NOMO-1 (cell line): ENCODE measurements around the gene UGT1A9.
"Not testable (repeated sequence)": the region's sequence is repeated elsewhere in the genome, so short reads cannot be mapped to it uniquely, and the experiment has no call there.

Experiments
- DNase-seq, 2 experiments: peaks; one replicate each; lab custom pipeline; 2025; ENCODE audit not compliant: unreplicated experiment in 2 of 2; lab: John Stamatoyannopoulos, UW

Gene UGT1A9

DNA sequence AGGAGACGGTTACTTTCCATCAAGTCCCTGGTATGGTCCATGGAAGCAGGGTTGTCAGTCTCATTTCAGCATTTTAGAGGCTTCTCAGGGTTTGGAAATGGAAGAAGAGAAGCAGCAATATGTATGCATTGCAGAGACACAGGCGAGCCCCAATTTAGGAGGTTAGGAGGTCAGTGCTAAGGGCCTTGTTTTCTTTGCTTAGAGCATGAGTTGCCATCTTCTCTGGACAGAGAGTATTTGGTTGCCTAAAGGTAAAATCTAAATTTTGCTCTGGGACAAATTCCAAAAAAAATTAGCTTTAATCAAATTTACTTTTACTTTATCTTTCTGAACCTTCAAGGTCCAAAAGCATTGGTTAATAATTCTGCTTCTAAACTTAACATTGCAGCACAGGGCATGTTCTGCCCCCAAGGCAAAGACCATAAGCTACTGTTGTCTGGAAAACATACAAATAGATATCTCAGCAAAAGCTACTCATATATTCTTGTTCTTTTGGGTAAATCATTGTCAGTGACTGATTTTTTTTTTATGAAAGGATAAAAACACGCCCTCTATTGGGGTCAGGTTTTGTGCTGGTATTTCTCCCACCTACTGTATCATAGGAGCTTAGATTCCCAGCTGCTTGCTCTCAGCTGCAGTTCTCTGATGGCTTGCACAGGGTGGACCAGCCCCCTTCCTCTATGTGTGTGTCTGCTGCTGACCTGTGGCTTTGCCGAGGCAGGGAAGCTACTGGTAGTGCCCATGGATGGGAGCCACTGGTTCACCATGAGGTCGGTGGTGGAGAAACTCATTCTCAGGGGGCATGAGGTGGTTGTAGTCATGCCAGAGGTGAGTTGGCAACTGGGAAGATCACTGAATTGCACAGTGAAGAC is at the start of gene UGT1A9:
Gene UGT1A9, plus strand, starts transcription at position 609 of the 872 bp plus-strand sequence. Its CDS starts 37 bp downstream, at position 646.
- DNase-seq, result no peak

DNA sequence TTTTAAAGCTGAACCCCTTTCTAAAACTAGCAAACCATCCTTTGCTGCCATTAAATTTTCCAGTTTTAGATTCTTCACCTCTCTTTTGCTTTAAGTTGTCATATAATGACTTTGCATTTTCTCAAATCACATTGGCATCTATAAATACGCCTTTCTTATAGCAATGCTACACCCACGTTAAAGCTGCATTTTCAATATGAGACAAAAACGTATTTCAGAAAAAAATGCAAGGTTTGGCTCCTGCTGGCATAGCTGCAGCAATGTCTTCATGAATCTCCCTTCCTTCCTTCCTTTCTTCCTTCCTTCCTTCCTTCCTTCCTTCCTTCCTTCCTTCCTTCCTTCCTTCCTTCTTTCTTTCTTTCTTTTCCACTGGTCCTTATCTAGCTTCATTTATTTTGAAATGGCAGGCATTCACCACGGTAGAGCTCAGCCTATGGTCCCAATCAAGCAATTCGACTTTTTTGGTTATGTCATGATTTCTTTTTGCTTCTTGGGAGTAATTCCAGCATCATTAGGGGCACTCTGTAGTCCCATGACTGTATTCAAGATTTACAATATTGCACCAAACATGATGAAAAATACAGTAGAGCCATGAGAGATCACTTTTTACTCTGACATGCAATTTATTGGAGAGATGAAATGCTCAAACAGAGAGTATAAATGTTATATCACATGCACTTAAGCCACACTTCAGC is 44.2 kb upstream of the UGT1A9 start:
- DNase-seq, result no peak

DNA sequence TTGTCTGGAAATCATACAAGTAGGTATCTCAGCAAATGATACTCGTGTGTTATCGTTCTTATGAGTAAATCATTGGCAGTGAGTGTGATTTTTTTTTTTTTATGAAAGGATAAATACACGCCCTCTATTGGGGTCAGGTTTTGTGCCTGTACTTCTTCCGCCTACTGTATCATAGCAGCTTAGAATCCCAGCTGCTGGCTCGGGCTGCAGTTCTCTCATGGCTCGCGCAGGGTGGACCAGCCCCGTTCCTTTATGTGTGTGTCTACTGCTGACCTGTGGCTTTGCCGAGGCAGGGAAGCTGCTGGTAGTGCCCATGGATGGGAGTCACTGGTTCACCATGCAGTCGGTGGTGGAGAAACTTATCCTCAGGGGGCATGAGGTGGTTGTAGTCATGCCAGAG is 35.4 kb upstream of the UGT1A9 start, which contains the start of gene UGT1A10:
Gene UGT1A10, plus strand, starts transcription at position 143 of the 400 bp plus-strand sequence. Its CDS starts 75 bp downstream, at position 218.
- DNase-seq, result not testable (repeated sequence)

DNA sequence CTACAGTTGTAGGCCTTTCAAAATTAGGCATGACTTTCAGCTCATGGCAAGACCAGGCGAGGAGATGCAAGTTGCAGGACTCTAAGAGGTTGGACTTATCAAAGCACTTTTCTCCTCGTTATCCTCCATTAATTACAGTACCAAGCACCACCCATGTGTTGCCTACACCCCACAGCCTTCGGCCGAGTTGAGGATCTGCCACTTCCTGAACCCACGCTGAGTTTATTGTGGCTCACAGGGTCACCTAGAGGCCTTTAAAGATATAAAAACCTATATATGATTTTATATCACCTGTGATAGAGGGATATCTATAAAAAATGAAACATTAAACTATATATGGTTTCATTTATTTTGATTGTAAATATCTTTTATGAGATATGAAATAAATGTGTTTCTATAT is 32.9 kb upstream of the UGT1A9 start:
- no peak for DNase-seq

DNA sequence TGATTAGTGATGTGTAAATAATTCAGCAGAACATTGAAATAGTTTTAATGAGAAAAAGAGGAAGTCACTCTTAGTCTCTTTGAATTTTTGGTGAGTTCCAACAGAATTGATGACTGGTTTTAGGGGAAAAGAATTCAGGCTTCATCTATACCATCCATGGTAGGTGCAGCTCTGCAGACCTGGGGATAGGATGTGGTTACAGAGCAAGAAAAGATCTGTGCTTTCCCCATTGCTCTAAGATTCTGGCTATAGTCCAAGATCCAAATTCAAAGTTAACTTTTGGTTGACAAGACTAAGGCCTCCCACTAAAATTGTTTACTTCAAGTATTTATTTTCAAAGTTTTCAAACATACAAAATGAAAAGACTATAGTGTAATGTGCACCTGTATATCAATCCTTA is 31.8 kb upstream of the UGT1A9 start:
- no peak for DNase-seq

DNA sequence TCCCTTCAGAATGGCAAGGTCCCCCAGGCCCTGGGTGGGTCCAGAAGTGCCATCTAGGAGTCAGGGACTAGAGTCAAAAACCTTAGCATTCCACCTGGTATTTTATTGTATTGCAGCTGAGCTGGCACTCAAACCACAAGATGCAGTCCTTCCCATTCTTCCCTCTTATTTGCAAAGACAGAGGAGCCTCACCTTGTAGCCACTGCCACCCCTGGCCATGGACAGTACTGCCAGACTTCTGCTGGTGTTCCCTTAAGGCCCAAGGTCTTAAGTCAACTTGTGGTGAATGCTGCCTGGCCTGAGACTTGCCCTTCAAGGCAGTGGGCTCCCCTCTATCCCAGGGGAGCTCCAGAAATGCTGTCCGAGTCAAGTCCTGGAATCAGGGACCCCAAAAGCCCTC is 28.6 kb upstream of the UGT1A9 start:
- DNase-seq, result no peak

DNA sequence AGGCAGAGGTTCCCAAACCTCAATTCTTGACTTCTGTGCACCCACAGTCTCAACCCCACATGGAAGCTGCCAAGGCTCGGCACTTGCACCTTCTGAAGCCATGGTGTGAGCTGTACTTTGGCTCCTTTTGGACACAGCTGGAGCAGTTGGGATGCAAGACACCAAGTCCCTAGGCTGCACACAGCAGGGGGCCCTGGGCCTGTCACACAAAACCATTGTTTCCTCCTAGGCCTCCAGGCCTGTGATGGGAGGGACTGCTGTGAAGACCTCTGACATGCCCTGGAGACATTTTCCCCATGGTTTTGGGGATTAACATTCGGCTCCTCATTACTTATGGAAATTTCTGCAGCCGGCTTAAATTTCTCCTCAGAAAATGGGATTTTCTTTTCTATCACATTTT is 25.7 kb upstream of the UGT1A9 start:
- DNase-seq, result not testable (repeated sequence)

DNA sequence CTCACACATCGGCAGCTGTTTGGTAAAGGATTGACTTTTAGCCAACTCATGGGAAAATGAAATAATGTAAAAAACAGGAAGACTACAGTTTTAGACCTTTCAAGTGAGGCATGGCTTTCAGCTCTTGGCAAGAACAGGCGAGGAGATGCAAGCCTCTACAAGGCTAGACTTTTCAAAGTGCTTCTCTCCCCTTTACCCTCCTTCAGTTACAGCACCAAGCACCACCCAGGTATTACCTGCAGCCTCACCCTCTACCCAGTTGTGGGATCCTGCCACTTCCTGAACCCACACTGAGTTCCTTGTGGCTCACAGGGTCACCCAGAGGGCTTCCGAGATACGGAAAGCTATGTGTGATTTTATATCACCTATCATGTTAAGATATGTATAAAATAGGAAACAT is 20.7 kb upstream of the UGT1A9 start:
- no peak for DNase-seq

DNA sequence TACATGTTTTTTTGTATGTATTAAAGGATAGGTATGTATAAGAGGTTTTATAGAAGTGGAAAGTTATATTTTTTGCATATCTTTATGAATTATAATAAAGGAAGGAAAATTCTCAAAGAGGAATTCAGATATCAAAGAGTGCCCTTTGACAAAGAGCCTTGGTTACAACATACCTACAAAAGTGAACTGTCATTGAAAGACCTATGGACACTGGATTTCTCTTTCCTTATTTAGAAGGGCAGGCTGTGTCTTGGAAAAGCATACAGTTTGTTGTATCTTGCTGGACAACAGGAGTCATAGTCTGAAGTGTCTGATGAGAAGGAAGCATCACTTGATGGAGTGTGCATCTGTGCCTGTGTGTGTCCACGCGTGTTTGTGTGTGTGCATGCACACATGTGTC is 20.3 kb upstream of the UGT1A9 start:
- DNase-seq, result no peak

DNA sequence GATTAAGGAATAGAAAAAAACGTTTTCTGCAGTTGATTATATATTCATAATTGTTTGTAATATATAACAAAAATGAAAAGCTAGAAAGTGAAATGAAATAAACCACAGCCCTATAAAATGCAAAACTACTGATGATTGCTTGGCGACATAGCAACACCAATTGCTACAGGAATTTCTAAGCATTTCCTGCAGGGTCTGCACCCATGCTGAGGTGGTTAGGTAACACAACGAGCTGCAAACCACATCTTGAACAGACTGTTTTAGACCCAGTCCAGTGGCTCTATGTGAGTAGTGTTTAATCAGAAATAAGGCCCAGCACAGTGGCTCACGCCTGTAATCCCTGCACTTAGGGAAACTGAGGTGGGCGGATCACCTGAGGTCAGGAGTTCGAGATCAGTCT is 17.2 kb upstream of the UGT1A9 start:
- DNase-seq, result no peak

DNA sequence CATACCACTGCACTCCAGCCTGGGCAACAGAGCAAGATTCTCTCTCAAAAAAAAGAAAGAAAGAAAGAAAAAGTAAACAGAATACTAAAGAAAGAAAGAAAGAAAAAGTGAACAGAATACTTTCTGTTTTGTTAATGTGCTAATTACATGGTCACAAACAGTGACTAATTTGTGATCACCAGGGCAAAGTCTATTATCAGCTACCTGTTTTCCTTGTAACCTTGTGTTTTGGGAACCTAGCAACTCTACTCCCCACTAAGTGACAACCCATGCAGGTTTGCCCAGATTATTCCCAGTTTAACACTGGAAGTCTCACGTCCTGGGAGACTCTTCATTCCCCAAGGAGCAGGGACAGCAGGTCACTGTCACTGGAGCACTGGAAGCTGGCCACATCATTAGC is 16.7 kb upstream of the UGT1A9 start:
- DNase-seq, result no peak

DNA sequence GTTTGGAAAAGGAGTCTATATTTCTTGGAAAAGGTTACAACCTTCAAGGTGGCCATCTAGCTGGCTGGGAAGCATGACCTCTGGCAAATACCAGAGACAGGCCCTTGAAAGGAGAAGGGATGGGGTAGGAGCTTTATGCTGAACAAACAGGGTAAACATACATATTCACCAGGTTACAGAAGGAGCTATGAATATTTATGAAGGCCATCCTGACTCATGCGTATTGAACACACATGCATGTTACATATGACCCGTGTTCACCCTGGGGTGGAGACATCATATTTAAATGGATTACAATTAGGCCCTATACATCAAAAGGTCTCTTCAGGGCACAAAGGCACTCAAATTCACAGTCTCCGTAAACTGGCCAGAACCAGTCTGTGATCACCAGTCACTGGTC is 15.8 kb upstream of the UGT1A9 start:
- DNase-seq, result not testable (repeated sequence)

DNA sequence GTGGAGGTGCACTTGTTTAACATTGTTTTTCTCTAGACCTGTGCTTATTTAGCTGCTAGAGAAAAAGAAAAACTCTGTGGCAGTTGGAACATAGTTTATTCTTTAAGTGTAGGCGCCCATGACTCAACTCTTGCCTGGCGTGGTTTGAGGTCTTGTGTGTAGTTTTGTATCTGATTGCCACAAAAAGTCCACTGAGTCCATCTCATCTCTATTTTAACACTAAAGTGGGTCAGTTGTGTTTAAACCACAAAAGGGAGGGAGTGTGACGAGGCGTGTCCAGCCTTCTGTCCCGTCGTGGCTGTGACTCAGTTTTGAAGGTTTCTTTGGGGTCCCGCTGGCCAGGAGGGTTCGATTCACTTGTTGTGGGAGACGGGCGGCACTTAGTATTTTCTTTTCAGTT is 15.3 kb upstream of the UGT1A9 start:
- DNase-seq, result no peak

DNA sequence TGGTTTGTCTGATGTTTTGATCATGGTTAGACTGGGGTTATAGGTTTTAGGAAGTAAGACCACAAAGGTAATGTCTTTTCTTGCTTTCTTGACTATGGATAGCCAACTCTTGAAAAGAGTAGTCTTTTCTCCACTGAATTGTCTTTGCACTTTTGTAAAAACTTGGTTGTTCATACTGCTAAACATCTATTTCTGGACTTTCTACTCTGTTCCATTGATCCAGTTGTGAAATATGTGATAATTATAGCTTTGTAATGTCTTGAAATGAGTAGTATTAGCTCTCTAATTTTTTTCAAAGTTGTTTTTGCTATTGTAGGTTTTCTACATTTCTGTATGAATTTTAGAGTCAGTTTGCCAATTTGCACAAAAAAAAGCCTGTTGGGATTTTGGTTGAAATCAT is 13.1 kb upstream of the UGT1A9 start:
- DNase-seq, result no peak

DNA sequence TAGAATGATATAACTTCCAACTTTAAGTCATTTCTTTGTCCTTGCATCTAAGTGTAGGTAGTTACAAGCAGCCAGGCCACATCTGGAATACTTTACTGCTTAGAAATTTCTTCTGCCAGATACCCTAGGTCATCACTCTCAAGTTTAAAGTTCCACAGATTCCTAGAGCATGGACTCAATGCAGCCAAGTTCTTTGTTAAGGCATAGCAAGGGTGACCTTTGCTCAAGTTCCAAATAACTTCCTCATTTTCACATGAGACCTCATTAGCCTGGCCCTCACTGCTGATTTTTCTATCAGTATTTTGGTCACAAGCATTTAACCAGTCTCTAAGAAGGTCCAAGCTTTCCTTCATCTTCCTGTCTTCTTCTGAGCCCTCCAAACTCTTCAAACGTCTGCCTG is 7.8 kb upstream of the UGT1A9 start:
- no peak for DNase-seq

DNA sequence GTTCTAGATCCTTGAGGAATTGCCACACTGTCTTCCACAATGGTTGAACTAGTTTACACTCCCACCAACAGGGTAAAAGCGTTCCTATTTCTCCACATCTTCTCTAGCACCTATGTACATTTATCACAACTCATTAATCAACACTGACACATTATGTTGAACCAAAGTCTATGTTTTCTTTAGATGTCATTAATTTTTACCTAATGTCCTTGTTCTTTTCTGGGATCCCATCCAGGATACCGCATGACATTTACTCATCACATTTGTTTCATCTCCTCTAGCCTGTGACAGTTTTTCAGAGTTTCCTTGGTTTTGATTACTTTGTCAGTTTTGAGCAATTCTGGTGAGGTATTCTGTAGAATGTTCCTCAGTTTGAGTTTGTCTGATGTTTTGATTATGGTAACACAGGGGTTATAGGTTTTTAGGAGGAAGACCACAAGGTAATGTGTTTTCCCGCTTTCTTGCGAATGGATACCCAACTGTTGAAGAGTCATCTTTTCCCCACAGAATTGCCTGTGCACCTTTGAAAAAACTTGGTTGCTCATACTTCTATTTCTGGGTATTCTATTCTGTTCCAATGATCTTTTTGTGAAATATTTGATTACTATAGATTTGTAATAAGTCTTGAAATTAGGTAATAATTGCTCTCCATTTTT is 3.0 kb upstream of the UGT1A9 start:
- DNase-seq, result no peak

DNA sequence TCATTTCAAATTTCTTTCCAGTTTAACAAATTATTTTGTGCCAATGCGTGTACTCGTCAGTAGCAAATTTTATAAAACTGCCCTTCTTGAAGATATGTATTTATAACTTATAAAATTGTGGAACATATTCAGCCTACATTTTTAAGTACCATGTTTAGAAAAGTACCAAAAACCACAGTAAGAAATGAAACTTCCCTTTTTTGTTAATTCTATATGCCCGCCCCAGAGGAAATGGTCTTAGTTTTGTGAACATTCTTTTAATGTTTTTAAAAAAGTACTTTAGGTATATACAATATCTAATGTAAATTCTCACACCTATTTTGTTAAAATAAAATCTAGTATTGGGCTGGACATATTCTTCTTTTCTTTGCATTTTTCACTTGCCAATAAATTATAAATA is 1.2 kb downstream of the UGT1A9 start:
- DNase-seq, result peak; percentile 1 to 14

DNA sequence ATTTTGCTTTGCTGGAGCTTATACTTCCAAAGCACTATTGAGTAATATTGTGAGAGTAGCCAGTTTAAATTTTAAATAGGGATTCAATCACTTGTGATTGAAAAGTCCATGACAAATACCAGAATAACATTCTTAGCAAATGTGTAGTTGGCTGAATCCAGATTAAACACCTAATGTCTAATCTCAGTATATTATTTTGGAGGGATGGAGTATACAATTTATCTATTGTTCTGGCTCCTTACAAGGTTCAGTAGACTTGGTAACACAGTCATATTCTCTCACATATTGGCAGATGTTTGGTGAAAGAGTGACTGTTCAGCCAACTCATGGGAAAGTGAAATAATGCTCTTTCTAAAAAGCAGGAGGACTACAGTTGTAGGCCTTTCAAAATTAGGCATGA is 2.2 kb downstream of the UGT1A9 start:
- no peak for DNase-seq

DNA sequence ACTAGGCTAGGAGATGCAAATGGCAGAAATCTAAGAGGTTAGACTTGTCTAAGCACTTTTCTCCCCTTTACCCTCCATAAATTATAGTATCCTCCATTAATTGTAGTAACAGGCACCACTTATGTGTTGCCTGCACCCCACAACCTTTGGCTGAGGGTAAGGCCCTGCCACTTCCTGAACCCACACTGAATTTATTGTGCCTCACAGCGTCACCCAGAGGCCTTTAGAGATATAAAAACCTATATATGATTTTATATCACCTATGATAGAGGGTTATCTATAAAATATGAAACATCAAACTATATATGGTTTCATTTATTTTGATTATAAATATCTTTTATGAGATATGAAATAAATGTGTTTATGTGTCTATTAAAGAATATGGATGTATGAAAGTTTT is 2.6 kb downstream of the UGT1A9 start:
- no peak for DNase-seq

DNA sequence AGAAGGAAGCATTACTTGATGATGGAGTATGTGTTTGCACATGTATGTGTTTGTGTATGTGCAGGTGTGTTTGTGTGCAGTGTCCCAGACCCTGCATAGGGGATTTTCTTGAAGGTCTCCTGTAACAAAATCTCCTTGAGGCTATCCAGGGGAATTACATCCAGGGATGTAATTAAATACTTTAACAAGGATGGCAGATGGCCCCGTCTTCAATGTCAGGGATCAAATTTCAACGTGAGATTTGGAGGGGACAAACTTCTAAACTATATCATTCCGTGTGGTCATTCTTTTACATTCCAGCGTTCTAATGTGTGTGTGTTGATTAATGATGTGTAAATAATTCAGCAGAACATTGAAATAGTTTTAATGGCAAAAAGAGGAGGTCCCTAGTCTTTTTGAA is 3.3 kb downstream of the UGT1A9 start:
- no peak for DNase-seq

DNA sequence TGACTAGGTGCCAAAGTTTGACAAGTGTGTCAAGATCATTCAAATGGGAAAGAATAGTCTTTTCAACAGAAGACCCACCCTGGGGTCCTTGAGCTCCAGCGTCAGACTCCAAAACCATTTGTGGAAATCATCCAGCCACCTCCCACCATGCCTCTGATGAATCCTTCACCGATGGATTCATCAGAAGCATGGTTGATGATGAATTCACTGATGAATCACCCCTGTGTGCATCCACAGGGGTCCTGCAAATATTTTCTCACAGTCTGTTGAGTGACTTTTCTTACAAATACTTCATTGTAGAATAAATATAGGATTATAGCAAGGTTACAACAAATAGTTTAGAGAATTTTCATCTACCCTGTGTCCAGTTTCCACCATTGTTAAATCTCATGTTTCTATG is 4.3 kb downstream of the UGT1A9 start:
- DNase-seq, result no peak

DNA sequence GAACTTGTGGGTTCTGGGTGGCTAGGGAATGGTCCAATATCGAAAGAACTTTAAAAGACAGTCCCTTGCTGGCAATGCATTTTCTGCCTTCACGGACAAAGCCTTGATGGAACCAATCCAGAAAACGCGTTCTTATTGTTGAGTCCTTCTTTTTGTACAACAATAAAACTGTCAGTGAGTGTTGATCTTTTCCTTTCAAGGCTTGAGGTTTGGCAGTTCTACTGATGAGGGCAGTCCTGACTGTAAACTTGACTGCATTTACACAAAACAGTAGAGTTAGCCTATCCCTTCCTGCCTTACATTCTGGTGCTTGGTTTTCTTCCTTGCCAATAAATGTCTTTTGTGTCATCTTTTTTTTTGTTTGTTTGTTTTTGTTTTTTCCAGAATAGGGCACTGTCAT is 7.5 kb downstream of the UGT1A9 start:
- no peak for DNase-seq
